GM12873 (cell line): ENCODE data around the gene LGALS7.

Source experiments
- TF ChIP-seq, protein P1 (sequence below): IDR thresholded peaks from 2 replicates; pipeline ENCODE4 v1.5.1; 2012; ENCODE audit warnings: low read depth, mild to moderate bottlenecking, moderate library complexity, low read length, control low read depth; ENCODE audit not compliant: insufficient read depth; ENCODE audit errors: missing control alignments

The LGALS7 gene

DNA sequence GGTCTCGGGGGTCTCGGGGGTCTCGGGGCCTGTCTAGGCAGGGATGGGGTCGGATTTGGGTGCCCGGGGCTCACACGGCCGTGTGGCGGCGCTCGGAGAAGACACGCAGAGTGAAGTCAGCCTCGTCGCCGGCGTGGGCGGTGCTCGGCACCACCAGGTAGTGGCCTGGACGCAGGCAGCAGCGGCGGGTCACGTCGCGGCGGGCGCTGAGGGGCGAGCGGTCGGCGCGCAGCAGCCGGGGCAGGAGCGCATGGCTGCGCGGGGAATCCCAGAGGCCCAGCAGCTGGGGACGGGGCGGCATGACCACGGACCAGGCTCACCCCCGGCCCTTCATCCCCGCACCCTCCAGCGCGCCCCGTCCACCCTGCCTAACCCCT lies 37.3 kb downstream of the LGALS7 start:
- TF ChIP-seq, protein P1, sequence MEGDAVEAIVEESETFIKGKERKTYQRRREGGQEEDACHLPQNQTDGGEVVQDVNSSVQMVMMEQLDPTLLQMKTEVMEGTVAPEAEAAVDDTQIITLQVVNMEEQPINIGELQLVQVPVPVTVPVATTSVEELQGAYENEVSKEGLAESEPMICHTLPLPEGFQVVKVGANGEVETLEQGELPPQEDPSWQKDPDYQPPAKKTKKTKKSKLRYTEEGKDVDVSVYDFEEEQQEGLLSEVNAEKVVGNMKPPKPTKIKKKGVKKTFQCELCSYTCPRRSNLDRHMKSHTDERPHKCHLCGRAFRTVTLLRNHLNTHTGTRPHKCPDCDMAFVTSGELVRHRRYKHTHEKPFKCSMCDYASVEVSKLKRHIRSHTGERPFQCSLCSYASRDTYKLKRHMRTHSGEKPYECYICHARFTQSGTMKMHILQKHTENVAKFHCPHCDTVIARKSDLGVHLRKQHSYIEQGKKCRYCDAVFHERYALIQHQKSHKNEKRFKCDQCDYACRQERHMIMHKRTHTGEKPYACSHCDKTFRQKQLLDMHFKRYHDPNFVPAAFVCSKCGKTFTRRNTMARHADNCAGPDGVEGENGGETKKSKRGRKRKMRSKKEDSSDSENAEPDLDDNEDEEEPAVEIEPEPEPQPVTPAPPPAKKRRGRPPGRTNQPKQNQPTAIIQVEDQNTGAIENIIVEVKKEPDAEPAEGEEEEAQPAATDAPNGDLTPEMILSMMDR = no peak

DNA sequence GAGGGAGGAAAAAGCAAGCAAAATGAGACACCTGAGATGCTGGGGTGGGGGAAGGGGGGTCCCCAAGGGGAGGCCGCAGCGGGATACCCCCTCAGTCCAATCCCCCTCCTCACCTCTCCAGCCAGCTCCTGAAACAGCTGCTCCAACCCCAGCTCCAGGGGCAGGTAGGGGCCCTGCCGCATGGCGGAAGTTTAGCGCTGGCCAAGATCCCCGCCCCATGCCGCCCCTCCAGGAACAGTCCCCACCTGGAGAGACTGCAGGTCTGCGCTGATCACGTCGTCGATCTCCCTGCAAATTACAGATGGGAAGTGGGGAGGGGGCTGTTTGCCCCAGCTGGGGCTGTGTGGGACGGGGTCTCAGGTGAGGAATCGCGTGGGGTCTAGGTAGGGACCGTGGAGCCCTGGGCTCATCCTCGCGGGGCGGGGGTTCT lies 38.0 kb downstream of the LGALS7 start:
- TF ChIP-seq, protein P1 = no peak

DNA sequence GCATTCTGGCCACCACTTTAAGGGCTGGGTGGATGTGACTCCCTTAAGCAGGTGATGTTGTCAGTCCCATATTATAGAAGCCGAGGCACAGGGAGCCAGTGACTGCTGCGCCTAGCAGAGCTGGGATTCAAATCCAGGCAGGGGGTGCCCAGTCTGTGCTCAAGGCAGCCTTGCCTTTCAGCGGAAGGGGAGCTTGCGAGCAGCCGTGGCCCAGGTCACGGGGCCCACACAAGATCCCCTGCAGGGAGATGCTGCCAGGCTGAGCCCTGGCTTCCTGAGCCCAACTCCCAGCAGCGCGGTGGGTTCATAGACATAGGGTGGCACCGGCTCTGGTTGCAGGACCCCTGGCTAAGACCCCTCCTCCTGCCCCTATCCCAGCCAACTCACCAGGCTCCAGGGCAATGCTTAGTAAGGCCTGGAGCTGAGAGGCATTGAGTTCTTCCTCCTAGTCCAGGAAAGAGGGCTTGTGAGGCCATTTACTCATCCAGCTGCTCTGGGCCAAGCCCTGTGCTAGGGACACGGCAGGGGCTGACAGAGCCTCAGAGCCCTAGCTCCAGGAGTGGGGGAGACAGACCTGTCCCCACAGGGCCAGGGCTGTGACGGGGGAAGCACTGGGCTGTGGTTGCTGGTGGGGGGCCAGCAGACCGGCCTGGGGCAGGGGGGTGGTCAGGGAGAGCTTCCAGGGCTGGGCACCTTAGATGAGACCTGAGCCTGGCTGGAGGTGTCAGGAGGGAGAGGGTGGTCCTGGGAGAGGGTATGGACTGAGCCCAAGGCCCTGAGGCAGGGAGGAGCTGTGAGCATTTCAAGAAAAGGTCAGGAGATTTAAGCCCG lies 38.7 kb downstream of the LGALS7 start:
- TF ChIP-seq, protein P1 = no peak

DNA sequence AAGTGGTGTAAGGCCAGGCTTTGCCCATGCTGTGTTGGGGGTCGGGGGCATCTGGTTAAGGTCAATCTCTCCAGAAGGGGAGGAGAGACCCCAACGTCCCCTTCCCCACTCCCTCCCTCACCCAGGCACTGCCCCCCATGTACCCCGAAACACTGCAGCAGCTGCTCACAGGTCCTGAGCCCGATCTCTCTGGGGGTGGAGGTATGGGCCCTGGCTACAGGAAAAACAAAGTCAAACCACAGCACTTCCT lies 39.2 kb downstream of the LGALS7 start:
- TF ChIP-seq, protein P1 = no peak

DNA sequence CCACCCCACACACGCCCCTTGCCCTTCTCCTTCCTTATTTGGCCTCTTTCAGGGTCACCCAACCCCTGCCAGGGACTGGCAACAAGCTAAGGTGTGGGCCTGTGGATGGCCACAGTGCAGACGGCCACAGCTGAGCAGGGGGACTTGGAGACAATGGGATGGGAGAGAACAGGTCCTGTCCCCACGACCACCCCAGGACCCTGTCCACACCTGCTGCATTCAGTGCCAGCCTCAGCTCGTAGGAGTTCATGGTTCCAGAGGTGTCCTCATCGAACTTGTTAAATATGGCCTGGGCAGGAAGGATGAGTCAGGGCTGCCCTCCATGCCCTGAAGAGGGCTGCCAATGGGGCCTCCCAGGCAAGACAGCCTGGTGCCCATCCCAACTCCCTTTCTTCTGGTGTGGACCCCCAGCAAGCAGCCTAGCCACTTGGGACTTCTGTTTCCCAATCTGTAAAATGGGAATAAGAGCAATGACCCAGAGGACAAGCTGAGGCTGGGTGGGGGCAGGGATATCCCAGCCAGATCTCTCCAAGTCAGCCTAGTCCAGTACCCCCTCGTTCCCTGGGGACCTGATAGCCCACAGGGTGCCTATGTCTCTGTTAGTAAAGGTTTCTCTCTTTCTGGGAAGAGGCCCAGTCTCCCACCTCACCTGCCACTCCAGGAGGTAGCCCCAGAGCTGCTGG lies 39.7 kb downstream of the LGALS7 start:
- TF ChIP-seq, protein P1 = no peak

DNA sequence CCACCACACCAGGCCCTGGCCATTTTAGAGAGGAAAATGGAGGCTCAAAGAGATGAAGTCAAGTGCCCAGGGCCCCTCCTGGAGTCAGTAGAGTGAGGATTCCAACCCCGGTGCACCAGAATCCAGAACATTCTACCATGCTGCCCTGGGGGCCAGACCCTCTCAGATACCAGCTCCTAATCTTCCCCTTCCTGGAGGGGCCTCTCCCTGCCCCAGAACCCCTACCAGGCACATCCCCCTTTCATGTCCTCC lies 40.1 kb downstream of the LGALS7 start:
- TF ChIP-seq, protein P1 = no peak

DNA sequence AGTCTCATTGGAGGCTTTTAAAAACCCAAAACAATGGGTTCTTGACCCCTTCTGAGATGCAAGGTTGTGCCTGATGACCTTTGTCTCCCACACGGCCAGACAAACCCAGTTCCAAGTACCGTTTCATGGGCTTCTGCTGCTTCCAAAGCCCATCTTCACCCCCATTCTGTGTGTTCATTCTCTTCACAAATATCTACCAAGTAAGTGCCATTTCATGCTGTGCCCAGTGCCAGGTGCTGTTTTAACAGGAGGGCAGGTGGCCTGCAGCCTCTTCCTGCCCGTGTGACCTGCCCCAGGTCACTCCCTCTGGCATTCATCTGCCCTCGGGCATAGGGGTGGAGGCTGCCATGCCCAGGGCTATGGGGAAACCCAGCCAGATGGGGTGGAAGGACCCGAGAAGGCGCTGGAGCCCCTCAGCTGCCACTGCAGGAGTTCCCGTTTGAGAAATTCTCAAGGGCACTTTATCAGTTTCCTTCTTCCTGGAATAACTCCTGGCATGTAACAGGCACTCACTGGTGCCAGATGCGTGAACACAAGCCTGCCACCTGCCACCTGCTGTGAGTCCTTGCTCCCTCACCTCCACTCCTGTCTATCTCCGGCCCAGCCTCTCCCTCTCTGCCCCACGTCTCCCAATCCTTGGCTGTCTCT lies 41.5 kb downstream of the LGALS7 start:
- TF ChIP-seq, protein P1 = no peak
